ENCODE data around the gene IL18.

GRCh38 chr11:112162761-112163546 is 940 bp downstream of the IL18 start:
- no peak for TF ChIP-seq FOXK2 (IDR thresholded peaks at IDR 0.05)
- TF ChIP-seq FOXM1 (IDR thresholded peaks at IDR 0.05; ENCODE audit: borderline replicate concordance) = no peak
- TF ChIP-seq SUZ12 (IDR thresholded peaks at IDR 0.05) = no peak
- no peak for TF ChIP-seq PKNOX1 (IDR thresholded peaks at IDR 0.05)
- TF ChIP-seq FOXA1 (IDR thresholded peaks at IDR 0.05) = no peak

Measured in HEK293T (cell line).